WERI-Rb-1 (cell line): ENCODE measurements around the gene CACNA2D1.

Experiments used
- DNase-seq: peaks from one replicate; pipeline ENCODE4 v3.0.0-alpha.2; 2020
- H3K27ac ChIP-seq: fragments of 250-450 bp; sonication (Bioruptor Pico); 2 replicates; pipeline ENCODE4 v1.5.1; 2020; ENCODE audit warnings: mild to moderate bottlenecking, moderate library complexity
- H3K27me3 ChIP-seq: fragments of 250-450 bp; sonication (Bioruptor Pico); 2 replicates; pipeline ENCODE4 v1.5.1; 2021; ENCODE audit warnings: mild to moderate bottlenecking, low read depth, moderate library complexity; ENCODE audit not compliant: insufficient read depth, severe bottlenecking
- H3K36me3 ChIP-seq: fragments of 250-450 bp; sonication (Bioruptor Pico); 2 replicates; pipeline ENCODE4 v1.5.1; 2020; ENCODE audit warnings: mild to moderate bottlenecking, moderate library complexity
- H3K4me3 ChIP-seq: 2 replicates; pipeline ENCODE4 v1.5.1; 2011; ENCODE audit warnings: low read depth, mild to moderate bottlenecking, control low read depth, low read length
- H3K9me3 ChIP-seq: fragments of 250-450 bp; sonication (Bioruptor Pico); 2 replicates; pipeline ENCODE4 v1.5.1; 2021; ENCODE audit warnings: mild to moderate bottlenecking, moderate library complexity; ENCODE audit not compliant: severe bottlenecking
- CTCF ChIP-seq: IDR thresholded peaks from 2 replicates; pipeline ENCODE4 v1.5.1; 2011; ENCODE audit warnings: low read depth, mild to moderate bottlenecking, control low read depth, inconsistent platforms, low read length

Gene CACNA2D1

GRCh38 chr7:82131215-82131614 lies 312.4 kb downstream of the CACNA2D1 start:
- no peak for DNase-seq
- no peaks in the 10 kb centered on the region for H3K9me3 ChIP-seq
- TF ChIP-seq CTCF: no peak

GRCh38 chr7:82129091-82129490 lies 314.5 kb downstream of the CACNA2D1 start:
- H3K9me3 ChIP-seq: no peaks in the 10 kb centered on the region
- no peaks in the 10 kb centered on the region; the same call in 1 of the 2 replicates for H3K36me3 ChIP-seq
- H3K27me3 ChIP-seq: no peaks in the 10 kb centered on the region
- no peak overlapping the region for H3K4me3 ChIP-seq
- no peak for TF ChIP-seq CTCF
- H3K27ac ChIP-seq: no peak overlapping the region
- DNase-seq: no peak

More at GRCh38 chr7:82131215-82131614, 312.4 kb downstream of the CACNA2D1 start:
- no peak overlapping the region for H3K27ac ChIP-seq
- no peaks in the 10 kb centered on the region; the same call in 1 of the 2 replicates for H3K36me3 ChIP-seq
- H3K27me3 ChIP-seq: no peaks in the 10 kb centered on the region
- H3K4me3 ChIP-seq: no peak overlapping the region

GRCh38 chr7:82128546-82128945 lies 315.0 kb downstream of the CACNA2D1 start:
- DNase-seq: no peak
- H3K36me3 ChIP-seq: no peaks in the 10 kb centered on the region; the same call in 1 of the 2 replicates
- H3K27ac ChIP-seq: no peak overlapping the region
- H3K4me3 ChIP-seq: no peak overlapping the region
- no peak for TF ChIP-seq CTCF
- no peaks in the 10 kb centered on the region for H3K27me3 ChIP-seq
- no peaks in the 10 kb centered on the region for H3K9me3 ChIP-seq

GRCh38 chr7:82126576-82126975 lies 317.0 kb downstream of the CACNA2D1 start:
- no peak overlapping the region for H3K4me3 ChIP-seq
- H3K27me3 ChIP-seq: no peaks in the 10 kb centered on the region
- DNase-seq: no peak
- H3K27ac ChIP-seq: no peak overlapping the region
- no peak for TF ChIP-seq CTCF
- H3K36me3 ChIP-seq: no peaks in the 10 kb centered on the region
- no peaks in the 10 kb centered on the region for H3K9me3 ChIP-seq

GRCh38 chr7:82124445-82124844 lies 319.1 kb downstream of the CACNA2D1 start:
- Histone ChIP-seq H3K9me3 (no peaks in the 10 kb centered on the region), H3K27me3 (no peaks in the 10 kb centered on the region), H3K4me3 (no peak overlapping the region), H3K36me3 (no peaks in the 10 kb centered on the region), H3K27ac (no peak overlapping the region)
- DNase-seq: no peak
- TF ChIP-seq CTCF: no peak

GRCh38 chr7:82122275-82122674 lies 321.3 kb downstream of the CACNA2D1 start:
- TF ChIP-seq CTCF: no peak
- no peaks in the 10 kb centered on the region for H3K27me3 ChIP-seq
- H3K27ac ChIP-seq: no peak overlapping the region
- DNase-seq: no peak
- H3K9me3 ChIP-seq: no peaks in the 10 kb centered on the region
- no peak overlapping the region for H3K4me3 ChIP-seq
- H3K36me3 ChIP-seq: no peaks in the 10 kb centered on the region
